ENCODE data around the gene TMEM181. TPM values are rescaled to one million over a fixed set of nuclear protein-coding genes. Genes with fewer than 3 reads are reported as not detected.
A peak's percentile ranks its signal among the peaks of the same experiment; 100 is the strongest.
"Not testable (repeated sequence)": the region's sequence is repeated elsewhere in the genome, so short reads cannot be mapped to it uniquely, and the experiment has no call there.

The TMEM181 gene
- total RNA-seq: 10 to 100 TPM; 16.9 to 17.6 TPM

GRCh38 chr6:158559895-158560835 lies at the start of gene TMEM181:
Gene TMEM181, plus strand, starts transcription at chr6:158560091. Its CDS starts 134 bp downstream, at chr6:158560225.
- H3K4me3 Mint-ChIP-seq: peak within 1 kb of the TSS; percentile 97
- H3K4me1 Mint-ChIP-seq: peaks cover 51% of the 10 kb centered on the region

GRCh38 chr6:158512809-158513208 lies 47.1 kb upstream of the TMEM181 start:
- H3K36me3 Mint-ChIP-seq (ENCODE audit: low read depth): no peaks in the 10 kb centered on the region
- ChIA-PET POLR2A (no interaction called here), CTCF (interaction anchor here (0.8 to 1.7 kb wide), 3 partner anchors 13 to 299 kb away, joined by 3 read pairs; no protein-coding TSS in a partner anchor)
- H3K27me3 Mint-ChIP-seq: no peaks in the 10 kb centered on the region
- no peaks in the 10 kb centered on the region for H3K9me3 Mint-ChIP-seq
- no peak overlapping the region for H3K4me3 Mint-ChIP-seq
- H3K27ac Mint-ChIP-seq: no peak overlapping the region
- H3K4me1 Mint-ChIP-seq: peaks cover 30% of the 10 kb centered on the region
- DNase-seq: no peak

More at GRCh38 chr6:158559895-158560835, at the start of gene TMEM181:
- Mint-ChIP-seq H3K36me3 (ENCODE audit: low read depth) (peaks cover 22% of the 10 kb centered on the region), H3K27me3 (peaks cover 12% of the 10 kb centered on the region), H3K9me3 (no peaks in the 10 kb centered on the region), H3K27ac (peak within 1 kb of the TSS; percentile 96)
- ChIA-PET CTCF (interaction anchor here (0.9 to 4.0 kb wide), 6 partner anchors 8 to 346 kb away, joined by 3 to 12 read pairs (median 6); no protein-coding TSS in a partner anchor), POLR2A (no interaction called here)
- DNase-seq: peak; percentile 86

- Mint-ChIP-seq H3K27me3 (no peaks in the 10 kb centered on the region), H3K36me3 (ENCODE audit: low read depth) (no peaks in the 10 kb centered on the region), H3K4me1 (peaks cover 39% of the 10 kb centered on the region), H3K27ac (peak overlapping the region; percentile 42), H3K4me3 (no peak overlapping the region), H3K9me3 (no peaks in the 10 kb centered on the region)
- ChIA-PET POLR2A (no interaction called here), CTCF (interaction anchor here (0.7 to 1.7 kb wide), 2 partner anchors 32 to 300 kb away, joined by 3 read pairs; no protein-coding TSS in a partner anchor)
- no peak for DNase-seq
These were observed 45.7 kb upstream of the TMEM181 start for GRCh38 chr6:158514176-158514575.

- ChIA-PET POLR2A (no interaction called here), CTCF (interaction anchor here (0.7 kb wide), 1 partner anchor 32 kb away, joined by 3 read pairs; no protein-coding TSS in a partner anchor)
- Mint-ChIP-seq H3K9me3 (no peaks in the 10 kb centered on the region), H3K36me3 (ENCODE audit: low read depth) (no peaks in the 10 kb centered on the region), H3K27ac (no peak overlapping the region), H3K4me1 (peaks cover 41% of the 10 kb centered on the region), H3K4me3 (no peak overlapping the region), H3K27me3 (peaks cover 7% of the 10 kb centered on the region)
- DNase-seq: no peak
These were observed 44.9 kb upstream of the TMEM181 start for GRCh38 chr6:158514991-158515390.

GRCh38 chr6:158516098-158516497 lies 43.8 kb upstream of the TMEM181 start:
- H3K4me1 Mint-ChIP-seq: peaks cover 41% of the 10 kb centered on the region
- no peak overlapping the region for H3K27ac Mint-ChIP-seq
- POLR2A ChIA-PET: no interaction called here

GRCh38 chr6:158517038-158517437 lies 42.9 kb upstream of the TMEM181 start:
- CTCF ChIA-PET: interaction anchor here (1.0 kb wide), 1 partner anchor 42 kb away, joined by 3 read pairs; no protein-coding TSS in a partner anchor
- Mint-ChIP-seq H3K36me3 (ENCODE audit: low read depth) (no peaks in the 10 kb centered on the region), H3K27ac (no peak overlapping the region), H3K9me3 (no peaks in the 10 kb centered on the region), H3K27me3 (peaks cover 13% of the 10 kb centered on the region), H3K4me1 (peaks cover 41% of the 10 kb centered on the region), H3K4me3 (no peak overlapping the region)
- DNase-seq: no peak
- POLR2A ChIA-PET: no interaction called here

More at GRCh38 chr6:158516098-158516497, 43.8 kb upstream of the TMEM181 start:
- Mint-ChIP-seq H3K27me3 (peaks cover 13% of the 10 kb centered on the region), H3K4me3 (no peak overlapping the region), H3K36me3 (ENCODE audit: low read depth) (no peaks in the 10 kb centered on the region), H3K9me3 (no peaks in the 10 kb centered on the region)
- CTCF ChIA-PET: interaction anchor here (0.6 to 1.0 kb wide), 2 partner anchors 43 to 383 kb away, joined by 3 read pairs; no protein-coding TSS in a partner anchor
- no peak for DNase-seq

- no peak overlapping the region for H3K27ac Mint-ChIP-seq
- no peaks in the 10 kb centered on the region for H3K9me3 Mint-ChIP-seq
- no peaks in the 10 kb centered on the region for H3K36me3 Mint-ChIP-seq (ENCODE audit: low read depth)
- no peak for DNase-seq
- CTCF ChIA-PET: no interaction called here
- H3K4me1 Mint-ChIP-seq: peaks cover 41% of the 10 kb centered on the region
- H3K4me3 Mint-ChIP-seq: peak overlapping the region; percentile 71
- H3K27me3 Mint-ChIP-seq: peaks cover 14% of the 10 kb centered on the region
- POLR2A ChIA-PET: no interaction called here
These were observed 42.3 kb upstream of the TMEM181 start for GRCh38 chr6:158517581-158517980.

- POLR2A ChIA-PET: no interaction called here
- Mint-ChIP-seq H3K9me3 (no peaks in the 10 kb centered on the region), H3K4me1 (peaks cover 41% of the 10 kb centered on the region), H3K4me3 (peak overlapping the region; percentile 71), H3K27ac (peak overlapping the region; percentile 71), H3K27me3 (peaks cover 16% of the 10 kb centered on the region), H3K36me3 (ENCODE audit: low read depth) (no peaks in the 10 kb centered on the region)
- peak; percentile 78 for DNase-seq
- CTCF ChIA-PET: interaction anchor here (0.7 to 1.7 kb wide), 14 partner anchors 16 to 616 kb away, joined by 3 to 5 read pairs (median 3); partner anchors contain the start of gene TMEM181
These were observed 41.4 kb upstream of the TMEM181 start for GRCh38 chr6:158518191-158519127.

- ChIA-PET CTCF (interaction anchor here (0.7 to 1.7 kb wide), 14 partner anchors 15 to 615 kb away, joined by 3 to 5 read pairs (median 3); partner anchors contain the start of gene TMEM181), POLR2A (no interaction called here)
- no peaks in the 10 kb centered on the region for H3K36me3 Mint-ChIP-seq (ENCODE audit: low read depth)
- H3K9me3 Mint-ChIP-seq: no peaks in the 10 kb centered on the region
- no peak overlapping the region for H3K27ac Mint-ChIP-seq
- no peak for DNase-seq
- H3K27me3 Mint-ChIP-seq: peaks cover 19% of the 10 kb centered on the region
- H3K4me1 Mint-ChIP-seq: peaks cover 35% of the 10 kb centered on the region
- no peak overlapping the region for H3K4me3 Mint-ChIP-seq
These were observed 40.6 kb upstream of the TMEM181 start for GRCh38 chr6:158519300-158519699.

- Mint-ChIP-seq H3K27me3 (peaks cover 20% of the 10 kb centered on the region), H3K4me3 (no peak overlapping the region), H3K9me3 (no peaks in the 10 kb centered on the region), H3K36me3 (ENCODE audit: low read depth) (no peaks in the 10 kb centered on the region), H3K4me1 (peaks cover 31% of the 10 kb centered on the region), H3K27ac (no peak overlapping the region)
- no peak for DNase-seq
- POLR2A ChIA-PET: no interaction called here
- CTCF ChIA-PET: interaction anchor here (1.1 to 1.7 kb wide), 6 partner anchors 75 to 615 kb away, joined by 3 to 5 read pairs (median 4); no protein-coding TSS in a partner anchor
These were observed 40.1 kb upstream of the TMEM181 start for GRCh38 chr6:158519761-158520160.

- POLR2A ChIA-PET; DNase-seq; H3K27ac Mint-ChIP-seq; CTCF ChIA-PET; H3K9me3 Mint-ChIP-seq; H3K4me3 Mint-ChIP-seq; H3K36me3 Mint-ChIP-seq (ENCODE audit: low read depth): not testable (repeated sequence)
- H3K27me3 Mint-ChIP-seq: peaks cover 29% of the 10 kb centered on the region
- H3K4me1 Mint-ChIP-seq: peaks cover 21% of the 10 kb centered on the region
These were observed 38.9 kb upstream of the TMEM181 start for GRCh38 chr6:158520975-158521374.

- Mint-ChIP-seq H3K27ac (no peak overlapping the region), H3K9me3 (no peaks in the 10 kb centered on the region), H3K4me1 (peaks cover 17% of the 10 kb centered on the region), H3K27me3 (peaks cover 37% of the 10 kb centered on the region), H3K4me3 (no peak overlapping the region), H3K36me3 (ENCODE audit: low read depth) (no peaks in the 10 kb centered on the region)
- POLR2A ChIA-PET: no interaction called here
- CTCF ChIA-PET: no interaction called here
- no peak for DNase-seq
These were observed 38.1 kb upstream of the TMEM181 start for GRCh38 chr6:158521759-158522158.
